Activated CD4-positive, alpha-beta memory T cell treated with anti-CD3 and anti-CD28 coated beads for 36 hours (primary cell): ENCODE results near the gene SDK1. TPM values are rescaled to one million over a fixed set of nuclear protein-coding genes. Genes with fewer than 3 reads are reported as not detected.

Experiments
- CTCF ChIA-PET: fragments of 350-600 bp; sonication (Branson Sonifier 250); formaldehyde crosslinking; loops from one replicate; lab custom pipeline; 2021; ENCODE audit warnings: antibody characterized with exemption, inconsistent platforms; lab: Charles Lee
- POLR2A ChIA-PET: fragments of 350-600 bp; sonication (Branson Sonifier 250); formaldehyde crosslinking; loops from one replicate; lab custom pipeline; 2021; ENCODE audit warnings: antibody characterized with exemption; lab: Charles Lee
- DNase-seq: peaks from one replicate; pipeline ENCODE4 v3.0.0-alpha.2; 2020
- H3K27ac Mint-ChIP-seq: one replicate; pipeline ENCODE4 v1.8.0; 2021; ENCODE audit warnings: mixed read lengths
- H3K27me3 Mint-ChIP-seq: one replicate; pipeline ENCODE4 v1.8.0; 2021; ENCODE audit warnings: mixed read lengths
- H3K36me3 Mint-ChIP-seq: one replicate; pipeline ENCODE4 v1.8.0; 2021; ENCODE audit warnings: mixed read lengths
- H3K4me1 Mint-ChIP-seq: one replicate; pipeline ENCODE4 v1.8.0; 2021; ENCODE audit warnings: low read depth, mixed read lengths
- H3K4me3 Mint-ChIP-seq: one replicate; pipeline ENCODE4 v1.8.0; 2021; ENCODE audit warnings: mild to moderate bottlenecking, mixed read lengths
- H3K9me3 Mint-ChIP-seq: one replicate; pipeline ENCODE4 v1.8.0; 2021; ENCODE audit warnings: mixed read lengths
- intact Hi-C: fragments of 100-400 bp; cut with micrococcal nuclease; formaldehyde crosslinking; loops from one replicate; pipeline ENCODE4 v1.15.1; 2023
- total RNA-seq, 2 experiments: library from RNA; stranded (reverse); gene quantifications; one replicate each; pipeline ENCODE4 v1.2.3, GENCODE V29; 2021

The SDK1 gene
- total RNA-seq, 2 experiments from 2014 or later: 0.14 to 0.24 TPM

- no peak overlapping the region for H3K27ac Mint-ChIP-seq
- no peaks in the 10 kb centered on the region for H3K36me3 Mint-ChIP-seq
These were observed 642.9 kb downstream of the SDK1 start for GRCh38 chr7:3943779-3944520.

GRCh38 chr7:3949242-3949640, 648.2 kb downstream of the SDK1 start:
- Mint-ChIP-seq H3K27ac (no peak overlapping the region), H3K4me1 (no peaks in the 10 kb centered on the region), H3K4me3 (no peak overlapping the region), H3K9me3 (peaks cover 10% of the 10 kb centered on the region), H3K27me3 (peaks cover 5% of the 10 kb centered on the region), H3K36me3 (no peaks in the 10 kb centered on the region)
- no peak for DNase-seq
- intact Hi-C loops: no loop called here
- CTCF ChIA-PET: no interaction called here
- POLR2A ChIA-PET: no interaction called here

More at GRCh38 chr7:3943779-3944520, 642.9 kb downstream of the SDK1 start:
- no peak for DNase-seq
- Mint-ChIP-seq H3K27me3 (peaks cover 10% of the 10 kb centered on the region), H3K4me1 (no peaks in the 10 kb centered on the region), H3K4me3 (no peak overlapping the region), H3K9me3 (peaks cover 10% of the 10 kb centered on the region)
- intact Hi-C loops: no loop called here
- ChIA-PET CTCF (no interaction called here), POLR2A (no interaction called here)

- Mint-ChIP-seq H3K4me3 (no peak overlapping the region), H3K36me3 (no peaks in the 10 kb centered on the region), H3K27ac (no peak overlapping the region), H3K4me1 (no peaks in the 10 kb centered on the region), H3K27me3 (peaks cover 3% of the 10 kb centered on the region), H3K9me3 (peaks cover 3% of the 10 kb centered on the region)
- POLR2A ChIA-PET: no interaction called here
- DNase-seq: no peak
- intact Hi-C loops: no loop called here
- CTCF ChIA-PET: no interaction called here
These were observed 649.2 kb downstream of the SDK1 start for GRCh38 chr7:3950249-3950648.

GRCh38 chr7:3951316-3952055, 650.4 kb downstream of the SDK1 start:
- POLR2A ChIA-PET: no interaction called here
- H3K27ac Mint-ChIP-seq: no peak overlapping the region
- H3K4me1 Mint-ChIP-seq: no peaks in the 10 kb centered on the region
- no peak overlapping the region for H3K4me3 Mint-ChIP-seq
- no peaks in the 10 kb centered on the region for H3K9me3 Mint-ChIP-seq
- H3K36me3 Mint-ChIP-seq: no peaks in the 10 kb centered on the region
- CTCF ChIA-PET: no interaction called here
- intact Hi-C loops: no loop called here
- peaks cover 3% of the 10 kb centered on the region for H3K27me3 Mint-ChIP-seq
- DNase-seq: no peak

GRCh38 chr7:3953133-3953532, 652.1 kb downstream of the SDK1 start:
- no peak for DNase-seq
- Mint-ChIP-seq H3K27me3 (peaks cover 3% of the 10 kb centered on the region), H3K4me1 (no peaks in the 10 kb centered on the region), H3K9me3 (no peaks in the 10 kb centered on the region), H3K4me3 (no peak overlapping the region), H3K36me3 (no peaks in the 10 kb centered on the region), H3K27ac (no peak overlapping the region)
- intact Hi-C loops: no loop called here
- POLR2A ChIA-PET: no interaction called here
- CTCF ChIA-PET: no interaction called here

GRCh38 chr7:3953946-3954345, 652.9 kb downstream of the SDK1 start:
- no peak overlapping the region for H3K27ac Mint-ChIP-seq
- H3K9me3 Mint-ChIP-seq: no peaks in the 10 kb centered on the region
- POLR2A ChIA-PET: no interaction called here
- no peak for DNase-seq
- H3K4me1 Mint-ChIP-seq: no peaks in the 10 kb centered on the region
- CTCF ChIA-PET: no interaction called here
- H3K36me3 Mint-ChIP-seq: no peaks in the 10 kb centered on the region
- intact Hi-C loops: no loop called here
- H3K4me3 Mint-ChIP-seq: no peak overlapping the region
- peaks cover 1% of the 10 kb centered on the region for H3K27me3 Mint-ChIP-seq

- Mint-ChIP-seq H3K36me3 (no peaks in the 10 kb centered on the region), H3K4me3 (no peak overlapping the region), H3K27me3 (peaks cover 1% of the 10 kb centered on the region), H3K9me3 (no peaks in the 10 kb centered on the region), H3K27ac (no peak overlapping the region), H3K4me1 (no peaks in the 10 kb centered on the region)
- ChIA-PET CTCF (no interaction called here), POLR2A (no interaction called here)
- DNase-seq: no peak
- intact Hi-C loops: no loop called here
These were observed 654.0 kb downstream of the SDK1 start for GRCh38 chr7:3955026-3955425.

GRCh38 chr7:3955751-3956696, 655.0 kb downstream of the SDK1 start:
- H3K27me3 Mint-ChIP-seq: peaks cover 1% of the 10 kb centered on the region
- intact Hi-C loops: no loop called here
- ChIA-PET CTCF (no interaction called here), POLR2A (no interaction called here)
- no peak for DNase-seq
- no peak overlapping the region for H3K27ac Mint-ChIP-seq
- no peaks in the 10 kb centered on the region for H3K4me1 Mint-ChIP-seq
- H3K4me3 Mint-ChIP-seq: no peak overlapping the region
- H3K9me3 Mint-ChIP-seq: no peaks in the 10 kb centered on the region
- no peaks in the 10 kb centered on the region for H3K36me3 Mint-ChIP-seq

- H3K27ac Mint-ChIP-seq: no peak overlapping the region
- H3K27me3 Mint-ChIP-seq: peaks cover 1% of the 10 kb centered on the region
- no peaks in the 10 kb centered on the region for H3K4me1 Mint-ChIP-seq
- peaks cover 3% of the 10 kb centered on the region for H3K9me3 Mint-ChIP-seq
- no peaks in the 10 kb centered on the region for H3K36me3 Mint-ChIP-seq
- DNase-seq: no peak
- H3K4me3 Mint-ChIP-seq: no peak overlapping the region
- intact Hi-C loops: no loop called here
- CTCF ChIA-PET: no interaction called here
- POLR2A ChIA-PET: no interaction called here
These were observed 655.9 kb downstream of the SDK1 start for GRCh38 chr7:3956949-3957348.

- POLR2A ChIA-PET: no interaction called here
- no peak overlapping the region for H3K27ac Mint-ChIP-seq
- no peak for DNase-seq
- intact Hi-C loops: no loop called here
- H3K4me3 Mint-ChIP-seq: no peak overlapping the region
- CTCF ChIA-PET: no interaction called here
- peaks cover 1% of the 10 kb centered on the region for H3K27me3 Mint-ChIP-seq
- peaks cover 4% of the 10 kb centered on the region for H3K9me3 Mint-ChIP-seq
- no peaks in the 10 kb centered on the region for H3K36me3 Mint-ChIP-seq
- H3K4me1 Mint-ChIP-seq: no peaks in the 10 kb centered on the region
These were observed 656.5 kb downstream of the SDK1 start for GRCh38 chr7:3957472-3958108.

GRCh38 chr7:3958109-3958483, 657.0 kb downstream of the SDK1 start:
- ChIA-PET CTCF (no interaction called here), POLR2A (no interaction called here)
- Mint-ChIP-seq H3K27me3 (peaks cover 1% of the 10 kb centered on the region), H3K4me3 (no peak overlapping the region), H3K4me1 (no peaks in the 10 kb centered on the region), H3K9me3 (peaks cover 4% of the 10 kb centered on the region), H3K36me3 (no peaks in the 10 kb centered on the region), H3K27ac (no peak overlapping the region)
- intact Hi-C loops: no loop called here
- no peak for DNase-seq

GRCh38 chr7:3959364-3959763, 658.3 kb downstream of the SDK1 start:
- Mint-ChIP-seq H3K36me3 (no peaks in the 10 kb centered on the region), H3K4me1 (no peaks in the 10 kb centered on the region), H3K4me3 (no peak overlapping the region), H3K27ac (no peak overlapping the region), H3K9me3 (peaks cover 4% of the 10 kb centered on the region), H3K27me3 (peaks cover 1% of the 10 kb centered on the region)
- CTCF ChIA-PET: no interaction called here
- intact Hi-C loops: no loop called here
- no peak for DNase-seq
- POLR2A ChIA-PET: no interaction called here
